Muscle of back (tissue), 11 donors: ENCODE measurements around the gene PNMA8B. TPM values are rescaled to one million over a fixed set of nuclear protein-coding genes. Genes with fewer than 3 reads are reported as not detected.

Source experiments
- DNase-seq, 3 donors: peaks; one replicate each; pipeline versions ENCODE4 v3.0.0 to v3.0.0-alpha.2; 2013
- polyA plus RNA-seq, 10 donors: library from polyadenylated mRNA; unstranded; fragments of 120-200 nt; gene quantifications; one replicate each; pipeline ENCODE4 v1.2.1, GENCODE V29; 2013; ENCODE audit not compliant: insufficient read length in 10 of 10

PNMA8B gene
- polyA plus RNA-seq, 10 donors, result 2.0 to 4.9 (median 3.1) TPM

- no peak for DNase-seq
Measured at GRCh38 chr19:46460981-46461380, 34.7 kb downstream of the PNMA8B start.

DNA sequence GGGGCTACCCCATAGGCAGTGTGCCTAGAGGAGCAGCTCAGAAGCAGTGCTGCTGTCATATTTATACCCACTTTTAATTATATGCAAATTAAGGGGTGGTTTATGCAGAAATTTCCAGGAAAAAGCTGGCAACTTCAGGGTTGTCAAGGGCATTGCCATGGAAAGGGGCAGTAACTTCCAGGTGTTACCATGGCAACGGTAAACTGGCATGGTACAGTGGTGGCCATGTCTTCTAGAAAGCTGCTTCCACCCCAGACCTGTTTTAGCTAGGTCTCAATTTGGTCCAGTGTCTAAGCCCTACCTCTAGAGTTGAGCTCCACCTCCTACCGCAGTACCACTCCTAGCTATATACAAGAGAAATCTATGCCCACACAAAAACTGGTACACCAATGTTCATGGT is 35.6 kb downstream of the PNMA8B start:
- DNase-seq, result no peak

DNA sequence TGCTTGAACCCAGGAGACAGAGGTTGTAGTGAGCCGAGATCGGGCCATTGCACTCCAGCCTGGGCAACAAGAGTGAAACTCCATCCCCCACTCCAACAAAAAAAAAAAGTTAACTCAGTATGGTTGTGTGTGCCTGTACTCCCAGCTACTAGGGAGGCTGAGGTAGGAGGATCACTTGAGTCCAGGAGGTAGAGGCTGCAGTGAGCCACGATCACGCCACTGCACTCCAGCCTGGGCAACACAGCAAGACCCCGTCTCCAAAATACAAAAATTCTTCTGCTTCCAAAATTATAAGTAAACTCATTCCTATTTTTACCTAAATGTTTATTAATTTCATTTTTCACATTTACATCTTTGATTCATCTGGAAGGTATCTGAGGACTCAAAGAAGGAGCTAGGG is 38.7 kb downstream of the PNMA8B start:
- no peak for DNase-seq

GRCh38 chr19:46454244-46454643 is 41.4 kb downstream of the PNMA8B start:
- no peak for DNase-seq

DNA sequence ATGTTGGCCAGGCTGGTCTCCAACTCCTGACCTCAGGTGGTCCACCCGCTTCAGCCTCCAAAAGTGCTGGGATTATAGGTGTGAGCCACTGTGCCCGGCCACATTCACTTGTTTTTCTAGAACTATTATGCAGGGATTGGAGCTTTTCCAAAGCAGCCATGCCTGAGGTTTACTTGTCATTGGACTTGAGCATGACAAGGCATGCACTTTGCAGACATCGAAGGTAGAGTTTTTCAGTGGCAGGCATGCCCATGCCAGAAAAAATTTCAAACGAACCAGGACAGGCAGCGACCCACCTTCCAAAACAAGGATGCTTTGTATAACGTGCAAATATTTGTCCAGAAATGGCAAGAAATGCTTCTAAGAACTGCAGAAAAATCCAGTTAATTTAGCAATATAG is 42.0 kb downstream of the PNMA8B start:
- no peak for DNase-seq

GRCh38 chr19:46452186-46452585 is 43.5 kb downstream of the PNMA8B start:
- DNase-seq, result peak in 1 of 3 donors; percentile 64

- peak; percentile 62 to 77 (median 72) for DNase-seq
Measured at GRCh38 chr19:46451352-46451751, 44.3 kb downstream of the PNMA8B start.

- no peak for DNase-seq
Measured at GRCh38 chr19:46450737-46451136, 44.9 kb downstream of the PNMA8B start.

DNA sequence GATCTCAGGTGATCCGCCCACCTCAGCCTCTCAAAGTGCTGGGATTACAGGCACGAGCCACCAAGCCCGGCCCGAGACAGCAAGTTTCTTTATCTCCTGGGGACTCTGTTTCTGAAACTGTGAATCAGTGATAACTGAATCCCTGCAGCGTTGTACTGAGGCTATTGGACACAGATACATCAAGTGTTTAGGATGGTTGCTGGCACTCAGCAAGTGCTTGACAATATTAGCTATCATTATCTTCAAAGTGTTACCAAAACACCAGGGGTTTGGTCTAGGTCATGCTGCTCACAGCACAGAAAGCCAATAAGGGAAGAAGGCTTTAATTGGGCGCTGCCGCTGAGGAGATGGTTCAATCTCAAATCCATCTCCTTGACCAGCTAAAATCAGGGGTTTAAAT is 46.4 kb downstream of the PNMA8B start:
- DNase-seq, result no peak

DNA sequence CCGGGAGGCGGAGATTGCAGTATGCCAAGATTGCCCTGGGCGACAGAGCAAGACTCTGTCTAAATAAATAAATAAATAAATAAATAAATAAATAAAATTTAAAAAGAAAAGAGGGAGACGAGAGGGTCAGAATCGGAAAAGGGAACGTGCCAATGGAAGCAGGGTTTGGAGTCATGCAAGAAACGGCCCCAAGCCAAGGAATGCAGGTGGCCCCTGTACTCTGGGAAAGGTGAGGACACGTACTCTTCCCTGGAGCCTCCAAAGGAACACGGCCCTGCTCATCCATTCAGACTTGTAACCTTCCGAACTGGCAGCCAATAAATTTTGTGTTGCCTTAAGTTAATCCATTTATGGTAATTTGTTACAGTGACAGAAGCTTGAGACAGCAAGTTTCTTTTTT is 47.1 kb downstream of the PNMA8B start:
- no peak for DNase-seq

DNA sequence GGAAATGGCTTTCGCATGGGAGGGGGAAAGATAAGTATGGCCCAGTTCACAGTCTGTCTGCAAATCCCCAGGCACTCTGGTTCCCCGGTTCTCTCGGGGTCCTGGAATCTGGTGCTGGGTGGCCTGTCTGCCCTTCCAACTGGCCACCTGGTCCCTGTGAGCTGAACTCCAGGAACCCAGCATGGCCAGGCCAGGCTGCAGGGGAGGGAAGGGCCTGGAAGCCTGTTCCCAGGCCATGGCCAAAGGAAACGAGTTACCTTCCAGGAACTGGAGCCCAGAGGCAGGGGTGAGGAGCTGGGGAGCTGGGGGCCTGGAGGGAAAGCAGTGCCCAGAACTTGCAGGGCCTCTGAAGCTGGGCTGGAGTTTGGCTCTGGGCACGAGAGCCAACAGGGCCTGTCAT is 47.8 kb downstream of the PNMA8B start:
- peak in 1 of 3 donors; percentile 44 for DNase-seq

GRCh38 chr19:46447006-46447405 is 48.7 kb downstream of the PNMA8B start:
- no peak for DNase-seq

- DNase-seq, result no peak
Measured at GRCh38 chr19:46446021-46446420, 49.6 kb downstream of the PNMA8B start.

- peak; percentile 63 to 88 (median 76) for DNase-seq
Measured at GRCh38 chr19:46442808-46443450, 52.7 kb downstream of the PNMA8B start.

- DNase-seq, result peak in 1 of 3 donors; percentile 37
Measured at GRCh38 chr19:46441866-46442265, 53.8 kb downstream of the PNMA8B start.

Other genes with a start within 250 kb of the PNMA8B start
- 100 to 1,000 TPM; 112 to 347 (median 228) TPM for gene HIF3A, start 198.8 kb downstream of the PNMA8B start, polyA plus RNA-seq
- gene PPP5C, start 148.8 kb downstream of the PNMA8B start, polyA plus RNA-seq, result 10 to 100 TPM; 50.3 to 72.3 (median 61.4) TPM
- gene CCDC8, start 82.3 kb downstream of the PNMA8B start, polyA plus RNA-seq, result 10 to 100 TPM; 48.0 to 74.7 (median 61.4) TPM
- under 1 TPM; 0.24 to 0.70 (median 0.40) TPM for gene PNMA8C, start 66.9 kb downstream of the PNMA8B start, polyA plus RNA-seq
- gene PNMA8A, start 24.3 kb downstream of the PNMA8B start, polyA plus RNA-seq, result 10 to 100 TPM; 27.2 to 52.9 (median 43.9) TPM
- gene CALM3, start 105.5 kb upstream of the PNMA8B start, polyA plus RNA-seq, result 100 to 1,000 TPM; 173 to 292 (median 221) TPM
- gene PTGIR, start 129.2 kb upstream of the PNMA8B start, polyA plus RNA-seq, result 1 to 10 TPM; 1.8 to 4.8 (median 3.4) TPM
- gene GNG8, start 140.3 kb upstream of the PNMA8B start, polyA plus RNA-seq, result 1 to 10 TPM in 1 of 10 donors, under 1 TPM in 2, not detected in 7; 0.65 to 1.9 (median 0.80) TPM
- gene DACT3, start 165.3 kb upstream of the PNMA8B start, polyA plus RNA-seq, result 10 to 100 TPM; 11.1 to 22.7 (median 14.4) TPM
- gene PRKD2, start 221.2 kb upstream of the PNMA8B start, polyA plus RNA-seq, result 10 to 100 TPM; 17.4 to 32.9 (median 20.5) TPM